Measurements from ENCODE around the gene DSG4.

DSG4 gene

DNA sequence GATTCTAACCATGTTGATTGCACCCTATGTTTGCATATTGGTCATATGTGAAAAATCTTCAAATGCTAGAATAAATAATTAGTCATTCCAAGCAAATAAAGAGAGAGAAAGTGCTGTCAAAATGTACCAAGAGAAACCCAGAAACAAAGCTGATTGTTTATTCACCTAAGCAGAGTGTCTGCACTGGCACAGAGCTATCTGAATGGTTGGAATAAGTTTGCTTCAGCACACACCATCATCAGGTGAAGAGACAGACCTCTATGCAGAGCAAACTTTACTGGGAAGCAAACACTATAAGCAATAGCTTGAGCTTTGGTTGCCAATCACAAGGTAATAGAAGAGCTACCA, 25.4 kb downstream of the DSG4 start:
- DNase-seq, result no peak
- no peaks in the 10 kb centered on the region for H4K20me1 ChIP-seq (ENCODE audit: insufficient read depth, low read length)
- no peaks in the 10 kb centered on the region for H3K36me3 ChIP-seq (ENCODE audit: insufficient read depth, low read length)
- H3K4me3 ChIP-seq (ENCODE audit: low read depth in 1 of 2, low read length in 2 of 2), result no peak overlapping the region
- H3K9me3 ChIP-seq (ENCODE audit: insufficient read depth, low read length, severe bottlenecking), result no peaks in the 10 kb centered on the region
- no peak overlapping the region for H3K27ac ChIP-seq (ENCODE audit: low read length)
- H3K27me3 ChIP-seq (ENCODE audit: insufficient read depth, low read length, poor library complexity), result no peaks in the 10 kb centered on the region
- no peak for TF ChIP-seq CTCF (IDR thresholded peaks at IDR 0.05; ENCODE audit: borderline replicate concordance, extremely low read depth, low read length, poor library complexity, severe bottlenecking)
- no peak for TF ChIP-seq EZH2 (IDR thresholded peaks at IDR 0.05; ENCODE audit: borderline replicate concordance, low read depth, low read length, severe bottlenecking)
- H3K4me1 ChIP-seq (ENCODE audit: insufficient read depth, low read length), result no peaks in the 10 kb centered on the region
- no peak overlapping the region for H2AFZ ChIP-seq (ENCODE audit: low read depth, low read length)
- ATAC-seq (ENCODE audit: insufficient read depth, low read depth), result no peak
- no peaks in the 10 kb centered on the region for H3K79me2 ChIP-seq (ENCODE audit: insufficient read depth, low read length)
- no peak overlapping the region for H3K4me2 ChIP-seq (ENCODE audit: insufficient read depth, low read length)
- H3K9ac ChIP-seq (ENCODE audit: low read depth, low read length), result no peak overlapping the region

DNA sequence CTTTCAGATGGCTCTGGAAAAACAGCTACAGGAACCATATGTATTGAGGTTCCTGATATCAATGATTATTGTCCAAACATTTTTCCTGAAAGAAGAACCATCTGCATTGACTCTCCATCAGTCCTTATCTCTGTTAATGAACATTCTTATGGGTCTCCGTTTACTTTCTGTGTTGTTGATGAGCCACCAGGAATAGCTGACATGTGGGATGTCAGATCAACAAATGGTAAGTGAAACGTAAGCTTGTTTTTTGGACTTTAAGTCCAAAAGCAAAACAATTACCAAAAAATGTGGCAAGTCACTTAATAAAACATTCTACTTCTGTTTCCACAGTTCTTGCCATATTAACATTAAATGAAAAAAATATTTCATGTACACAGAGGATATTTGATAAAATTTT, 26.8 kb downstream of the DSG4 start:
- DNase-seq (no peak), ATAC-seq (ENCODE audit: insufficient read depth, low read depth) (no peak)
- no peaks in the 10 kb centered on the region for H3K27me3 ChIP-seq (ENCODE audit: insufficient read depth, low read length, poor library complexity)
- no peaks in the 10 kb centered on the region for H4K20me1 ChIP-seq (ENCODE audit: insufficient read depth, low read length)
- no peaks in the 10 kb centered on the region for H3K4me1 ChIP-seq (ENCODE audit: insufficient read depth, low read length)
- no peaks in the 10 kb centered on the region for H3K79me2 ChIP-seq (ENCODE audit: insufficient read depth, low read length)
- H3K9me3 ChIP-seq (ENCODE audit: insufficient read depth, low read length, severe bottlenecking), result no peaks in the 10 kb centered on the region
- no peak overlapping the region for H3K4me3 ChIP-seq (ENCODE audit: low read depth in 1 of 2, low read length in 2 of 2)
- no peak overlapping the region for H3K27ac ChIP-seq (ENCODE audit: low read length)
- H3K9ac ChIP-seq (ENCODE audit: low read depth, low read length), result no peak overlapping the region
- TF ChIP-seq EZH2 (IDR thresholded peaks at IDR 0.05; ENCODE audit: borderline replicate concordance, low read depth, low read length, severe bottlenecking) (no peak), CTCF (IDR thresholded peaks at IDR 0.05; ENCODE audit: borderline replicate concordance, extremely low read depth, low read length, poor library complexity, severe bottlenecking) (no peak)
- no peak overlapping the region for H3K4me2 ChIP-seq (ENCODE audit: insufficient read depth, low read length)
- no peak overlapping the region for H2AFZ ChIP-seq (ENCODE audit: low read depth, low read length)
- H3K36me3 ChIP-seq (ENCODE audit: insufficient read depth, low read length), result no peaks in the 10 kb centered on the region

- no peak overlapping the region for H3K9ac ChIP-seq (ENCODE audit: low read depth, low read length)
- H3K4me3 ChIP-seq (ENCODE audit: low read depth in 1 of 2, low read length in 2 of 2), result no peak overlapping the region
- no peaks in the 10 kb centered on the region for H4K20me1 ChIP-seq (ENCODE audit: insufficient read depth, low read length)
- TF ChIP-seq EZH2 (IDR thresholded peaks at IDR 0.05; ENCODE audit: borderline replicate concordance, low read depth, low read length, severe bottlenecking) (no peak), CTCF (IDR thresholded peaks at IDR 0.05; ENCODE audit: borderline replicate concordance, extremely low read depth, low read length, poor library complexity, severe bottlenecking) (no peak)
- no peak overlapping the region for H2AFZ ChIP-seq (ENCODE audit: low read depth, low read length)
- no peaks in the 10 kb centered on the region for H3K79me2 ChIP-seq (ENCODE audit: insufficient read depth, low read length)
- no peak for DNase-seq
- no peaks in the 10 kb centered on the region for H3K4me1 ChIP-seq (ENCODE audit: insufficient read depth, low read length)
- no peak for ATAC-seq (ENCODE audit: insufficient read depth, low read depth)
- no peaks in the 10 kb centered on the region for H3K36me3 ChIP-seq (ENCODE audit: insufficient read depth, low read length)
- H3K27ac ChIP-seq (ENCODE audit: low read length), result no peak overlapping the region
- H3K9me3 ChIP-seq (ENCODE audit: insufficient read depth, low read length, severe bottlenecking), result no peaks in the 10 kb centered on the region
- no peak overlapping the region for H3K4me2 ChIP-seq (ENCODE audit: insufficient read depth, low read length)
- no peaks in the 10 kb centered on the region for H3K27me3 ChIP-seq (ENCODE audit: insufficient read depth, low read length, poor library complexity)
These were observed 31.1 kb downstream of the DSG4 start for GRCh38 chr18:31407649-31408048.

- no peak for DNase-seq
- Histone ChIP-seq H3K4me2 (ENCODE audit: insufficient read depth, low read length) (no peak overlapping the region), H3K9me3 (ENCODE audit: insufficient read depth, low read length, severe bottlenecking) (no peaks in the 10 kb centered on the region), H3K79me2 (ENCODE audit: insufficient read depth, low read length) (no peaks in the 10 kb centered on the region), H3K4me3 (ENCODE audit: low read depth in 1 of 2, low read length in 2 of 2) (no peak overlapping the region), H3K9ac (ENCODE audit: low read depth, low read length) (no peak overlapping the region), H4K20me1 (ENCODE audit: insufficient read depth, low read length) (no peaks in the 10 kb centered on the region), H2AFZ (ENCODE audit: low read depth, low read length) (no peak overlapping the region), H3K36me3 (ENCODE audit: insufficient read depth, low read length) (no peaks in the 10 kb centered on the region), H3K27ac (ENCODE audit: low read length) (no peak overlapping the region), H3K27me3 (ENCODE audit: insufficient read depth, low read length, poor library complexity) (no peaks in the 10 kb centered on the region), H3K4me1 (ENCODE audit: insufficient read depth, low read length) (no peaks in the 10 kb centered on the region)
- no peak for ATAC-seq (ENCODE audit: insufficient read depth, low read depth)
- TF ChIP-seq CTCF (IDR thresholded peaks at IDR 0.05; ENCODE audit: borderline replicate concordance, extremely low read depth, low read length, poor library complexity, severe bottlenecking) (no peak), EZH2 (IDR thresholded peaks at IDR 0.05; ENCODE audit: borderline replicate concordance, low read depth, low read length, severe bottlenecking) (no peak)
These were observed 32.7 kb downstream of the DSG4 start for GRCh38 chr18:31409276-31409675.
